Colon (tissue), 2 donors: Measurements from ENCODE around the gene ARL4D.
"Not testable (repeated sequence)": the region's sequence is repeated elsewhere in the genome, so short reads cannot be mapped to it uniquely, and the experiment has no call there.

Experiments used
- FAIRE-seq: peaks from 2 replicates; lab custom pipeline; 2012; peaks lifted over from hg19 to GRCh38; lab: Jason Lieb, UNC
- donor health status: control.
- donor health status: control.

The ARL4D gene

DNA sequence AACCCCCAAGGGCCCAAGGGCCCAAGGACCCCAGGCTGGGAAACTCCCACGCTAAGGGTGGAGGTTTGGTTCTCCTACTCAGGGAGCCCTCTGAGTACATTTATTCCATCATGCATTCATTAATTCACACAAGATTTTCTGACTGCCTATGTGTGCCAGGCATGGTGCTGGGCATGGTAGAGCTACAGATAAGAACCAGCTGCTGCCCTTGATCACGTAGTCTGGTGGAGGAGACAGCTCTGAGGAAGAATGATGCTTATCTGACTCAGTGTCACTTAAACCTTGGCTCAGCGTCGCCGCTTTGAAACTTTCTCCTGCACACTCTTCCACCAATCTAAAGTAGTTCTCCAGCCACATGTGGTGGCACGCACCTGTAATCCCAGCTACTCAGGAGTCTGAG is 3.6 kb upstream of the ARL4D start:
- FAIRE-seq = no peak

DNA sequence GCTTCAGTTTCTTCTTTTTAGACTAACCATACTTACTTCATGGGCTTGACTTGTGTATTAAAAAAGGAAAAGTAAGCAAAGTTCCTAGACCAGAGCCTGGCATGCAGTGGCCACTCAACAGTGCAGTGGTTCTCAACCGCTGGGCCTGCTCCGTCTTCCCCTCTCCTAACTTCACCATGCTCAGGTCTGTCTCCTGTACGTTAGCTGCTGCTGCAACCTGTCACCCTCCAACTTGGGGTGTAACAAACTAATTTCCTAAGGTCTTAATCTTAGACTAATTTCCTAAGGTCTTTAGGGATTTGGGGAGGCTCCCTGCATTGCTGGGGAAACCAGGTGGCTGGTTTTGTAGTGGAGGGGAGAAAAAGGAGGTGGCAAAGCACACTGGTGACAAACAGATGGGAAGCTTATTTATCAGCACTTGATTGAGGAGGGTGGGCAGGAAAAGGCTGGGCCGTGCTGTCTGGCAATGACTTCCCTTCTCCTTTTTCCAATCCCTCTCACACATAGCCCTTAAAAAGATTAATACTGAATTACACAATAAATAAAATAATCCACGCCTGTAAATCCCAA is 2.2 kb upstream of the ARL4D start:
- no peak for FAIRE-seq

DNA sequence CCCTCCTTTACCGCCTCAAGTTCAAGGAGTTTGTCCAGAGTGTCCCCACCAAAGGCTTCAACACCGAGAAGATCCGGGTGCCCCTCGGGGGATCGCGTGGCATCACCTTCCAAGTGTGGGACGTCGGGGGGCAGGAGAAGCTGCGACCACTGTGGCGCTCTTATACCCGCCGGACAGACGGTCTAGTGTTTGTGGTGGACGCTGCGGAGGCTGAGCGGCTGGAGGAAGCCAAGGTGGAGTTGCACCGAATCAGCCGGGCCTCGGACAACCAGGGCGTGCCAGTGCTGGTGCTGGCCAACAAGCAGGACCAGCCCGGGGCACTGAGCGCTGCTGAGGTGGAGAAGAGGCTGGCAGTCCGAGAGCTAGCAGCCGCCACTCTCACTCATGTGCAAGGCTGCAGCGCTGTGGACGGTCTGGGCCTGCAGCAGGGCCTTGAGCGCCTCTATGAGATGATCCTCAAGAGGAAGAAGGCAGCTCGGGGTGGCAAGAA is 1.1 kb downstream of the ARL4D start:
- no peak for FAIRE-seq

DNA sequence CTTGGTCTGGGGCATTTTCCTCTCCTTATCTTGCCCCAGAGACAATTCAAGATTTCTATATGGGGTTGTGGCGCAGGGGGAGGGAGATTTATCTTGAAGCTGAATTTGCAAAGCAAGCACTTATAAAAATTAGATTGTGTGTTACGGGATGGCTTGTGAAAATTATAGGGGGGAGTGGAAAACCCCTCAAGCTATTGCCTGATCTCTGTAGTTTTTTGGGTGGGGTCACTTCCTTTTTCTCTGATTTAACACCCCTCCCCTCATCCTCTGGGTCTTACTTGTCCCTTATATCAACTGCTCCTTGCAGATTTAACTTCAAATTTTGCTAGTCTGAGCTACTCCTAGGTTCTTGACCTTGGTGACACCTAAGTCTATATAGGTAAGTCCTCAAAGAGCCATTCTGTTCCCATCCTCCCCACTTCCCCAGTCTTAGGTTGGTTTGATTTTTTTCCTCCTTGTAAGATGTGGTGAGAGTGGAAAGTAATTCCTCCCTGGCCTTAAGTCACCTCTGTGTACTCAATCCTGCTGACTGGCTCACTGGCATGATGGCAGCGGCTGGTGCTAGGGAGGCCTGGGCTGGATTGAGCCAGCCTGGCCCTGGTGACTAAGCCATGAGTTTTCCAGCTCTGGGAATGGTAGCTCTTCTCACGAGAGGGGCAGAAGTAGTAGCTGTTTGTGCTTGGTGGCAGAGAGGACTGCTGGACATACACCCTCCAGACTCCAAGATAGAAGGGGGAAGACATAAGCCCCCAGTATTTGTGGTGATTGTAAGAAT is 2.3 kb downstream of the ARL4D start:
- FAIRE-seq = no peak

DNA sequence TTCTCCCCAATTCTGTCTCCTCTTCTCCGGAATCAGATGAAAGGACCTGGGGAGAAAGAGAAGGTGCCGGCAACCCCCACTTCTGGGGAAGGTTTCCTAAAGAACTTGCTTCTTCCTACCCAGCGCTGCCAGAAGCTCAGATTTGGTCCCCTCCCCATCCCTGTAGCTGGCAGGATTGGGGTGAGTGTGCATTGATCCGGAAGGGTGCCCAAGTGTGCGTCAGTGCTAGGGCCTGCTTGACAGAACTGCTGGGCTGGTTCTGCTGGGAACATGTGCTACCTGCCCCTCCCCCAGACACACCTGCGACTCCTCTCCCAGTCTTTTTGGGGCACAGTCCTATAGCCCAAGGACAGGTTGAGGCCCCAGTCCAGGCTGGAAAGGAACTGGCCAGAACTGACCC is 3.3 kb downstream of the ARL4D start:
- no peak for FAIRE-seq

DNA sequence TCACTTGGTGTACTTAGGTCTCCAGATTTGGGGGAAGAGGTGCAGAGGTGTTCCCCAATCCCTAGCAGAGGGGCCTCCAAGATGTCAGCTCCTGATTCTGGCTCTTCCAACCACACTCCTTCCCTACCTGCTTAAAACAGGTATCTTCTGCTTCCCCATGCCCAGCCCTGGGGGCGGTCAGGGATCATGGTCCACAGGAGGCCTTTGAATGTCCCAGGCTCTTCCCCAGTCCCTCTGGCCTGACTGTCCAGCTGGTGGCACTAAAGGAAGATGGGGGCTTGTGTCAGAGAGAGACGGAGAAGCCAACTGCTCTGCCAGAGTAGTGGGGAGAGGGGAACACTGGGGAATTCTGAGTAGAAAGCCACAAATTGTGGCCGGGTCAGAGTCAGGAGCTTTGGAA is 3.8 kb downstream of the ARL4D start:
- no peak for FAIRE-seq

DNA sequence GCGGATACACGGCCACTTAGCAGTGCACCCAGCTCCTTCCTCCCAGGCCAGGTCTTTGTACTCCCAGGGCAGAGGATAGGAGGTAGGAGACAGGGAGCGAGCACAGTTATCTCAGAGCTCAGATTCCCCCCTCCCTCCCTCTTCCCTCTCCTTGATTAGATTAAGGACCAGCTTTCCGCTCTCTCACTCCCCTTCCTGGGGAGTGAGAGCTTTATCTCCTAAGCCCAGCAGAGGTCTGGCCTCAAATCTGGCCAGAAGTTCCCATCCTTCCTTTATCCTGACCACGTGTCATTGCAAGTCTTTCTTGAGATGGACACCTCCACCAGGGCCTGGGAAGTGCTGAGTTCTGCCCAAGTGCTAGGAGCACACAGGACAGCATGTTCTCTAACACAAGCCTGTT is 5.1 kb downstream of the ARL4D start:
- FAIRE-seq = no peak

DNA sequence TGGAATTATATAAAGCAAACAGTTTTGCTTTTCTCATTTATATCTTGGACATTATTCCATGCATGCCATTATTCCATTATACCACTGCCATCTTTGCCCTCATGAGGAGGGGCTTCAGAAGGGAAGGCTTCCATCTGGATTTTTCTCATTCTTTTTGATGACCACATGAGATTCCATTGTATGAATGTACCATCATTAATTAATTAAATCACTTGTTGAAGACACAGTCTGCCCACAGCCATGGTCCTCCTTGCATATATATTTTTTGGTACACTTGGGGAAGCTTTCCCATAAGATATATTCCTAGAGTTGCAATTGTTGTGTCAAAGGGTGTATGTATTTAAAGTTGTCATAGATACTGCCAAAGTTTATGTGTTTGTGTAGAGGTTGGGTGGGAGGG is 7.1 kb downstream of the ARL4D start:
- no peak for FAIRE-seq

DNA sequence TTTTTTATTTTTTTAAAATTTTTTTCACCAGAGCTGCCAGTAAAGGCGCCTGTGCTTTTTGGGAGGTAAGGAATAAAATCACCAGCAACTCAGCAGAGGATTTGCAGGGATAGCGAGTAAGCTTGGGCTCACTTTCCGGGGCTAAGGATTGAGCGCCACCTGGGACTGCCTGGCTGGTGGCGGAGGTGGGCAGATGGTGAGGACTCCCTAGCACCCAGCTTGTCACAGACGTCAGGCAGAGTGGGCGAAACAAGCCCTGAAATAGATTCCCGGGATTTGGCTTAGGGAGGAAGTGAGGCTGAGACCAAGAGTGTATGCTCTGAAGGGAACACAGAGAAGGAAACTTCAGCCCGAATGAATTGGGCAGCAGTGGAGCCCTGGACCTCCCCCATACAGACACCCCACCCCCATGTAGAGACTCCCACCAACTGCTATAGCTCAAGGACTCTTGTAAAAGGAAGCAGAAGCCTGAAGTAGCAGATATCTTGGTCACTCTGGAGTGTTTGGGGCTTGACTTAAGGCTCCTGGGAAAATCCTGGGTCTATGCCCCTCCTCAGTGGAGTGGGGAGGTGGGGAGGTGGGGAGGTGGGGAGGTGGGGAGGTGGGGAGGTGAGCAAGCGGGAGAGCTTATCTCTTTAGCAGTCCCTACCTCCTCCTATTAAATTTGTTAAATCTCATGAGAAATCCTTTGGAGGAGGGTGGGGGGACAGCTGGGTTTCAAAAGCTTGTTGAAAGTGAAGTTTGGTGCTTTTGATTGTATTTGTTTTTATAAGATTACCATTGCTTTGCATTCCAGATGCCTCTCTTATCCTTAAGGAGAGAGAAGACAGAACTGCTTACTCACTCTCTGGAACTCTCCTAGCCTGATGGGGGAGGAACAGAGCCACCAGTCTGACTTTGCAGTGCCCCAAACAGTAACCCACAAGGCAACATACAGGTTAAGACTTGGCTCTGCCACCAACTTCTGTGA is 8.2 kb downstream of the ARL4D start:
- FAIRE-seq = no peak

DNA sequence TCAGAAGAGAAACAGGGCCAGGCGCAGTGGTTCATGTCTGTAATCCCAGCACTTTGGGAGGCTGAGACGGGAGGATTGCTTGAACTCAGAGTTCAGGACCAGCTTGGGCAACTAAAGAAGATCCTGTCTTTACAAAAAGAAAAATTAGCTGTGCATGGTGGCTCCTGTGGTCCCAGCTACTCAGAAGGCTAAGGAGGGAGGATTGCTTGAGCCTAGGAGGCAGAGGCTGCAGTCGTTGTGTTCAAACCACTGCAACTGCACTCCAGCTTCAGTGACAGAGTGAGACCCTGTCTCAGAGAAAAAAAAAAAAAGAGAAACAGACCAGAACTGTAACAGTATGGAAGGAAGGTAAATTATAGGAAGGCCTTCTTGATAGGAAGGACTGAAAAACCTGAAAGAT is 10.3 kb downstream of the ARL4D start:
- no peak for FAIRE-seq

DNA sequence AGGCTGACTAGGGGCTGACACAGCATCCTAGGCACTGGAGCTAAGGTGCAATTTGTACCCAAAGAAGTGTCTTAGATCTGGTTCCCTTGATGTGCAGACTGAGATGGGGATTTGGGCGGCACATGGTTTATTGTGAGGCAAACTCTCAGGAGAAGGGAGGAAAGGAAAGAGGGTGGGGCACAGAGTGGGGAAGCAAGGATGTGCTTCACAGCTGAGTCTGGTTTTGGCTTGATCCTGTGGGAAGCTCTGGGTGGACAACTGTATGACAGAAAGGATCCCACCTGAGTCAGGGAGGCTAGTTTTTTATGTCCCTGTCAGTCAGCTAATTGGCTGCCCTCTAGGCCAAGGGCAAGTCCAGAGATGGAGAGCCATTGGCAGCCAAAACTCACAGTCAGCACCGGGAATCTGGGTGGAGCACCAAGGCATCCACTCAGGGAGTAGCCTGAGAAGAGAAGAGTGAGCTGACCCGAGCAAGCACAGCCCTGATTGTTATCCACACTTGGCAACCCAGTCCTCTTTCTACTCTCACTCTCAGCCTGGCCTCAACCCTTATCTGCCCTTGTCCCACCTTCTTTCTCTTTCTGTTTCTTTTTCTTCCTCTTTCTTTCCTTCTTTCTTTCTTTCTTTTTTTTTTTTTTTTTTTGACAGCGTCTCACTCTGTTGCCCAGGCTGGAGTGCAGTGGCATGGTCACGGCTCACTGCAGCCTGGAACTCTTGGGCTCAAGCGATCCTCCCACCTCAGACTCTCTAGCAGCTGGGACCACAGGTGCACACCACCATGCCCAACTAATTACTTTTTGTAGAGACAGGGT is 12.0 kb downstream of the ARL4D start:
- no peak for FAIRE-seq

DNA sequence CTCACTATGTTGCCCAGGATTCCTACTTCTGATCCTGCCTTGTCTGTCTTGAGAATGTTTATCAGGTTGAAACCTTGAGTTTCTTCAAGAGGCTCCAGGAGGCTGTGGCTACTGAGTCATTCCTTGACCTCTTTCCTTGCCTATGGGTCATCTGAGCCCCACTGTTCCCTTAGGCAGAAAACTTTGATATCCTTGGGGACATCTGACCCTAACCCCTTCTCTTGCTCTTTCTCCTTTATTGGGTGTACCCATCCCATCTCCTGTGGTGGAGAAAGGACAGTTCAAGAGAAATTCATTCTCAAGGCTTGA is 12.5 kb downstream of the ARL4D start:
- FAIRE-seq = no peak

DNA sequence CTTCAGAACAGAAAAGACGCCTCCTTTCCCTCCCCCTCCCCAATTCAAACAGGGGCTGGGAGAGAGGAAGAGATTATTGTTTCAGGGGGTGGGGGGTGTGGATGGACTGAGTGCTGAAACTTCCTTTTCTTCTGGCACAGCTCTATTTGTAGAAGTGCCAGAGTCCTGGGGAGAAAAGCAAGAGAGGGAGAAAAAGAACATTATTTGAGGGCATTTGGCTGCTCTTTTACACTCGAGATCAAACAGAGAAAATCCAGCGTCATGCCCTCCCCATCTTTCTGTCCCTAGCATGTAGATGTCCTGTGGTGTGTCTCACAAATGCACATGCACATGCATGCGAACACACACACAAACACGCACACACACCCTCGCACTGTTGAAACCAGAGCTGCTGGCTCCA is 13.0 kb downstream of the ARL4D start:
- FAIRE-seq = no peak

DNA sequence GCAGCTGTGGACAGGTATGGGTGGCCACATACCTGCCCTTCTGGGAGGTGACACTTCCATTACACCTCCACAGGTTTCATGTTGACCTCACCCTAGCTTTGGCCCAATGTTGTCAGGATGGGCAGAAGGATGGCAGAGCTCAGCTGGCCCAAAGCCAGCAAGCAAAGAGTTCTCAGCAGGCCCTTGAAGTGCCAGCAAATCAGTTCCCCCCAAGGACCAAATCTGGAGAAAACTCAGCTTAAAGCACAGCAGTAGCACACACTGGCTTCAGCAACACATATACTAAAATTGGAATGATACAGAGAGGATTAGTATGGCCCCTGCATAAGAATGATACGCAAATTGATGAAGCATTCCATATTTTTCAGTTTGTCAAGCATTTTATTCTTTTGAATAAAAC is 13.4 kb downstream of the ARL4D start:
- FAIRE-seq = no peak

DNA sequence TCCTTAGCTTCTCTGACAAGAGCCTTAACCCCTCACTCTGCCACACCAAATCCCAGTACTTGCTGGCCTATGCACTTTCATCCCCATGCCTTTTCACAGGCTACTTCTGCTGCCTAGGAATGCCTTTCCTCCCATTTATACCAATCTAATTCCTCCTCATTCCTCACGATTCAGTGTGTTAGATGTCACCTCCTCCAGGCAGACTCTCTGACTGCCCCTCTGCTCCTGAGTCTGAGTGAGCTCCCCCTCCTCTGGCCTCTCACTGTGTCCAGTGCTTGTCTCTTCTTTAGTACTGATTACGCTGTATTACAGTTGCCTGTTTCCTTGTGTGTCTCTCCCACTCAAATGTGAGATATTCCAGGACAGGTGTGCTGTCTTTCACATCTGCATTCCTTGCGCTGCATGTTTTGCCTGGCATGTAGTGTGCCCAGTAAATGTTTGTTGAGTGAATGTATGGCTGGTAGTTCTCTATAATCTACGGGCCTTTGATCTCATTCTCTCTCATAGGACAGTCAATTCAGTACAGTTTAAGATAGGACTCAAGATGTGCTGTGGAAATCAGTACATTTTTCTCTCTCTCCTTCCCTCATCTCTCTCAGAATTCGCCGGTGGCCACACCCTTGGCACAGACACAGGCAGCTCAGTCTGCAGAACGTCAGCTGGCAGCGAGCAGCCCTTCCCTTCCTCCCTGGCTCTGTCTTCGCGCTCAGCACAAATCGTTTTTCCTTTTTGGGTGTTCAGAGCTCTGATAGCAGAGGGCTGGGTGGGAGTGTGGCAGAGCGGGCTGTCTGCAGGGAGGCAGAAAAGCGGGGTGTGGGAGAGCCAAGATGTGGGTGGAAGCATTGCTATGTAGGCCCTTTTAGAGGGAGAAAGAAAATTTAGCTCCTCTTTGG is 18.5 kb downstream of the ARL4D start:
- no peak for FAIRE-seq

DNA sequence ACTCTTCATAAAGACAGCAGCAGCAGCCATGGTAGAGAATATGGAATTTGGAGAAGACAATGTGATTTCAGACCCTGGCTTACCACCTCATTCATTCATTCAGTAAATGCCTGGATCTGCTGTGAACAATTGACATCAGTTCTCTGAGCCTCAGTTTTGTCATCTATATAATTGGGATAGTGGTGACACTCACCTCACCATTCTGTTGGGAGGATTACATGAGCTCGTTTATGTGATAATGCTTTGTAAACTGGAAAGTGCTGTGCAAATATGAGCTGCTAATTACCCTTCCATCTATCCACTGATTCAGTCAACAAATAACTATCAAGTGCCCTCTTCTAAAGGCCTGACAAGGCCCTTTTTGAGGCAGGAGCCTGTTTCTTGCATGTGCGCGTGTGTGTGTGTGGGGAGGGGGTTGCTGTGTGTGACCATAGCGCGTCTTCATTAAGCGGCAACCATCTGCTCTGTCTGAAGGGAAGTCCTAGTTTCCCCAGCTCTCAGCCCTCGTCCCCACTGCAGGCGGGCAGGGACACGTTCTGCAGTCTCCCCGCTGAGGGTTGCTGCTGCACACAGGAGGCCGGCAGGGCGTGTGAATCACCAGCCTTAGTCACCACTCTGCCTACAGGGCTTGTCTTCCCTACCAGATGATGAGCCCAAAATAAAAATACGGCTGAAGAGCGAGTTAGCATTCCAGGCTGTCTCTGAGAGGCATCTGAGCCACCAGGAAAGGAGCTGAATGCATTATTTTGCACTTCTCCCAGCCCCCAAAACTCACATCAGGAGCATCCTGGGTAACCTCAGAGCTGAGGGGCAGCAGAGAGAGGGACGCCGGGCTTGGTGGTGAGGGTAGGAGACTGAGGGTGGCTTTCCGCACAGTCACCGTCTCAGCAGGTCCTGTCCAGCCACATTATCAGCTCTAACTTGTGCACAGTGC is 19.9 kb downstream of the ARL4D start:
- FAIRE-seq = no peak

DNA sequence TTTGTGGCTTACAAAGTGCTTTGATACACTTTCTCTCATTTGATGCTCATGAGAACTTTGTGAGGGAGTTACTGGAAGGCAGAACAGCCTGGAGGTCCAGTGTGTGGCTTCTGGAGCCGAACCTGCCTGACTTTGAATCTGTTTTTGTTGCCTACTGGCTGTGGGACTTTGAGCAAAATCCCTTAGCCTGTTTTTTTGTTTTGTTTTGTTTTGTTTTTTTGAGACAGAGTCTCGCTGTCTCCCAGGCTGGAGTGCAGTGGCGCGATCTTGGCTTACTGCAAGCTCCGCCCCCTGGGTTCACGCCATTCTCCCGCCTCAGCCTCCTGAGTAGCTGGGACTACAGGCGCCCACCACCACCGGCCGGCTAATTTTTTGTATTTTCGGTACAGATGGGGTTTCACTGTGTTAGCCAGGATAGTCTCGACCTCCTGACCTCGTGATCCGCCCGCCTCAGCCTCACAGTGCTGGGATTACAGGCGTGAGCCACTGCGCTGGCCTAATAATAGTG is 20.6 kb downstream of the ARL4D start:
- not testable (repeated sequence) for FAIRE-seq

DNA sequence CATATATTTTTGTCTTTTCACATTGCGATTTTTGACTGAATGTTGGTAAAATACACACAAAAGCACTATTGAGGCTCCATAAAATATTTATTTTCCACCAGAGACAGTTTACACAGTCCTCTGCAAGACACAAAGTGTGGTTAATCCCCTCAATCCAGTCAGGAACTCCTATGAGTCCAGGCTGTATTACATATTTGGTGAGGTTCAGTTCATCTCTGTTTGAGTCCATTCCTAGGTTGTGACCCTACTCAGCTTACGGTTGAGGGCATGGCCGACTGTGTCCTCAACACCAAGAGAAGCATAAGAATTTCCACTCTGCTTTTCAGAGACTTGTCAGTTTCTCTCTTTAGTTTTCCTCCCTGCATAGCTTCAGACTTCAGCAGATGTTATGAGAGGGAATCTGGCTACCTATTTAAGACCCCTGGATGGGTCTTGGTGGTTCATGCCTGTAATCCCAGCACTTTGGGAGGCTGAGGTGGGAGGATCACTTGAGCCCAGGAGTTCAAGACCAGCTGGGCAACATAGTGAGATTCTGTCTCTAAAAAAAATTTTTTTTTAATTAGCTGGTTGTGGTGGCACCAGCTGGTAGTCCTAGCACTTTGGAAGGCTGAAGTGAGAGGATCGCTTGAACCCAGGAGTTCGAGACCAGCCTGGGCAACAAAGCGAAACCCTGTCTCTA is 25.1 kb downstream of the ARL4D start:
- no peak for FAIRE-seq

DNA sequence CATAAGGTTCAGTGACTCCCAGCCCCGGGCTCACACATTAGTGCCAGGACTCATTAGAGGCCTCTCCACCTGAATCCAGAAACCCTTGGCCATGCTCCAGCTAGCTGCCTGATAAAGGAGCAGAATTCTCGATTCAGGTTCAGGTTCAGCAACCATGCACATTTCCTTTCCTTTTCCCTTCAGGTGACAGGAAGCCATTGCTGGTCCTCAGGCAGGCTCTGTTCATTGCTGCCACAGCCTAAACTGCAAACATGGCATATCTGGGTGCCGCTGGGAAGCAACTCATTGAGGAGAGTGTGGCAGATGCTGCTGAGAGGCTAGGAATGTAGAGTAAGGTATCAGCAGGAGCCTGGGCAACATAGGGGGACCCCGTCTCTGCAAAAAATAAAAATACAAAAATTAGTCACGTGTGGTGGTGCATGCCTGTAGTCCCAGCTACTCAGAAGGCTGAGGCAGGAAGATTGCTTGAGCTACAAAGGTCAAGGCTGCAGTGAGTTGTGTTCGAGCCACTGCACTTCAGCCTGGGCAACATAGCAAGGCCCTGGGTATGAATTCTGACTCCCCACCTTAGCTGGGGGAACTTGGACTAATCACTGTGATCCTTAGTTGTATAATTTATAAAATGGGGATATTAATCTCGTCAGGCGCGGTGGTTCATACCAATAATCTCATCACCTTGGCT is 28.7 kb downstream of the ARL4D start:
- FAIRE-seq = no peak
